ENCODE data around the gene DNAJB12.

DNAJB12 gene

GRCh38 chr10:72385724-72386123 is 31.0 kb upstream of the DNAJB12 start:
- peak overlapping the region; percentile 54 for H3K27ac ChIP-seq
- TF ChIP-seq CTCF (conservative IDR thresholded peaks at IDR 0.05), result no peak

- H3K27ac ChIP-seq, result peak overlapping the region; percentile 54
These were observed 30.3 kb upstream of the DNAJB12 start for GRCh38 chr10:72384982-72385381.

GRCh38 chr10:72379776-72380175 is 25.1 kb upstream of the DNAJB12 start:
- no peak for TF ChIP-seq CTCF (conservative IDR thresholded peaks at IDR 0.05)
- H3K27ac ChIP-seq, result no peak overlapping the region

- TF ChIP-seq CTCF (conservative IDR thresholded peaks at IDR 0.05), result no peak
- H3K27ac ChIP-seq, result no peak overlapping the region
These were observed 24.3 kb upstream of the DNAJB12 start for GRCh38 chr10:72379062-72379461.

- H3K27ac ChIP-seq, result no peak overlapping the region
- TF ChIP-seq CTCF (conservative IDR thresholded peaks at IDR 0.05), result peak; percentile 52
These were observed 20.9 kb upstream of the DNAJB12 start for GRCh38 chr10:72375585-72375984.

GRCh38 chr10:72375173-72375572 is 20.5 kb upstream of the DNAJB12 start:
- no peak; the same call in 1 of the 2 replicates for TF ChIP-seq CTCF (conservative IDR thresholded peaks at IDR 0.05)
- H3K27ac ChIP-seq, result no peak overlapping the region

- TF ChIP-seq CTCF (conservative IDR thresholded peaks at IDR 0.05), result no peak
- H3K27ac ChIP-seq, result no peak overlapping the region
These were observed 15.5 kb upstream of the DNAJB12 start for GRCh38 chr10:72370201-72370722.

GRCh38 chr10:72367301-72367960 is 12.7 kb upstream of the DNAJB12 start:
- H3K27ac ChIP-seq, result no peak overlapping the region
- TF ChIP-seq CTCF (conservative IDR thresholded peaks at IDR 0.05), result no peak
